Measurements from ENCODE around the gene JPH3. TPM values are rescaled to one million over a fixed set of nuclear protein-coding genes. Genes with fewer than 3 reads are reported as not detected.

Gene JPH3
- total RNA-seq, 1 experiment from 2014 or later = not detected

DNA sequence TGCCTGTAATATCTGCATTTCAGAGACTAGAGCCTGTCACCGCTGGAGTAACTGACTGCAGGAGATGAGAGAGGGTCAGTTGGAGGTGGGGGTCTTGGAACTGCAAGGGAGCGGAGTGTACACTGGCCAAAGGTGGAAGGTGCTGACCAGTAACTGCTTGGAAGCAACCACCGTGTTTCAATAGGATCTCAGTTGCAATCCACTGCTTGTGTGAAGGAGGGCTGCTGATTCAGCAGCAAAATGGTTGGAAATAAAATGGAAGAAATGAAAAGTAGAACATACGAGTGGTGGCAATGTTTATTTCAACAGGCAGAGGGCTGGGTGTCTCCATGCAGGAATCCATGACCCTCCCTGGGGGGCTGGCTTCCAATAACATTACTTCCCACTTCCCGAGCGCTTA lies 2.1 kb upstream of the JPH3 start:
- no peak for DNase-seq (ENCODE audit: low spot score)

GRCh38 chr16:87601401-87601981 lies 817 bp upstream of the JPH3 start:
- no peak for DNase-seq (ENCODE audit: low spot score)

DNA sequence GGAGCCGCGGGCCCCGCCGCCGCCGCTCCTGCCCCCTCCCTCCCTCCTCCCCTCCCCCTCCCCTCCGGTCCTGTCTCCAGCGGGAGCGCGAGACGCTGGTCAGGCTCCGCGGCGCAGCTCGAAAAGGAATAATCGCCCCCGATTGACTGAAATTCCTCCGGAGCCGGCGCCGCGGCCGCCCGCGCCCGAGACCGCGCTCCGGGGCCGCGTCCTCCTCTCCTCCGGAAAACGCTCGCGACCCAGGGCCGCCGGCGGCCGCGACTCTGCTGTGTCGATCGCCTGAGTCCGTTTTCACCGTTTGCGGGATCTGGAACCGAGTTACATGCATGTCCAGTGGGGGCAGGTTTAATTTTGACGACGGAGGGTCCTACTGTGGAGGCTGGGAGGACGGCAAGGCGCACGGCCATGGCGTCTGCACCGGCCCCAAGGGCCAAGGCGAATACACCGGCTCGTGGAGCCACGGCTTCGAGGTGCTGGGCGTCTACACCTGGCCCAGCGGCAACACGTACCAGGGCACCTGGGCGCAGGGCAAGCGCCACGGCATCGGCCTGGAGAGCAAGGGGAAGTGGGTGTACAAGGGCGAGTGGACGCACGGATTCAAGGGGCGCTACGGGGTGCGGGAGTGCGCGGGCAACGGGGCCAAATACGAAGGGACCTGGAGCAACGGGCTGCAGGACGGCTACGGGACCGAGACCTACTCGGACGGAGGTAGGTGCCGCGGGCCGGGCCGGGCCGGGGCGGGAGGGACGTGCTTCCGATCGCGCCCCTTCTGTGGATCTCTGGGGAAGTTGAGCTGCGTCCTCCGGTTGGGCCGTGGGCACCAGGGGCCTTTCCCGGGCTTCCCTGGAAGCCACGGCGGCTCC lies 744 bp downstream of the JPH3 start:
- no peak for DNase-seq (ENCODE audit: low spot score)

GRCh38 chr16:87603684-87604633 lies 1.7 kb downstream of the JPH3 start:
- peak; percentile 2 for DNase-seq (ENCODE audit: low spot score)

- DNase-seq (ENCODE audit: low spot score) = no peak
These were observed 2.4 kb downstream of the JPH3 start for GRCh38 chr16:87604634-87605111.

DNA sequence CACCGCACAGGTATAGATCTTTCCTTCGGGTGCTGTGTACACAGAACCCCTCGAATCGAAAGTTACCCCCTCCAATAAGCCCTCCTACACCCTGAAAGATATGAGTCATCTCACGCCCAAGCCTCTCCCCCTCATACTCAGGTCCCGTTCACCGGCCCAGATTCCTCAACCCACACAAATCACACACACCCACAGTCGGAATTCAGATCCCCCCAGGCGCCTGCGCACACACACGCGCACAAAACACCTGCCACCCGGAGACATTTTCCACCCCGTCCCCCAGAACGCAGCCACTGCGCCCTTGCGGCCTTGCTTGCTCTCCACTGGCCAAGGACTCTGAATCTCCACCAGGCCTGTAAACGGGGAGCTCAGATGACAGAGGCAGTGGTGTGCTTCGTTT lies 4.9 kb downstream of the JPH3 start:
- no peak for DNase-seq (ENCODE audit: low spot score)

DNA sequence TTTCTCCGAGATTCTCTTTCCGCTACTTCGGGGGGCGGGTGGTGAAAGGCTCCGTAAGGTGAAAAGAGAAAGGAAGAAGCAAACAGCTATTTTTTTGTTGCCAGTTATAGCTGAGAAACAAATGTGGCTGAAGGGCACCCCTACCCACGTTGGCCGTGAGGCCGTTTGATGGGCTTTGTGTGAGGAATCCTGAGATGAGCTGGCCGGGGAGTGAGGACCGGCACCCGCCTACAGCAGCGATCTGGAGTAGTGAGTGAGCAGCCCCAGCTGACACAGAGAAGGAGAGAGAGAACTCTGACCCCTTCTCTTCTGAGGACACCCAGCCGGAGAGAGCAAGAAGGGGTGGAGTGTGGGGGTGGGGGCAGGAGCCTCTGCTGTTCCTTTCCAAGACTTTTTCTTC lies 5.6 kb downstream of the JPH3 start:
- no peak for DNase-seq (ENCODE audit: low spot score)

DNA sequence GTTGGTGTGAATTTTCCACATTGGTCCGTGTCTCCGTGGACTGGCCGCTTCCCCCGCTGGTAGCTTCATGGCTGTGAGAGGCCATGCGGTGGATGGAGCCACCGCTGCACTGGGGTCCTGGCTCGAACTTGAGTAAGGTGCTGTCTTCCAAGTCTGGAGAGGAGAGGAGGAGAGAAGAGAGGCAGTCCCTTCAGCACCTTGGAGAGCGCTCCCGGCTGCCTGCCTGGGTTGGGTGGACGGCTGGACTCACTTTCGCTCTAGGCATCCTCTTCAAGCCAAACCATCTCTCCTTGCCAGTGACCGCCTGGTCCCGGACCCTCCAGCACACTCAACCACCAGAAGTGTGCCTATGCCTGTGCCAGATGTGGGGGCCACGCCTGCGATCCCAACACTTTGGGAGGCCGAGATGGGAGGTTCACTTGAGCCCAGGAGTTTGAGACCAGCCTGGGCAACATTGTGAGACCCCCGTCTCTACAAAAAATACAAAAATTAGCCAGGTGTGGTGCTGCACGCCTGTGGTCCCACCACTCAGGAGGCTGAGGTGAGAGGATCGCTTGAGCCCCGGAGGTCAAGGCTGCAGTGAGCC lies 6.2 kb downstream of the JPH3 start:
- peak; percentile 67 for DNase-seq (ENCODE audit: low spot score)

- no peak for DNase-seq (ENCODE audit: low spot score)
These were observed 7.7 kb downstream of the JPH3 start for GRCh38 chr16:87610026-87610425.

- no peak for DNase-seq (ENCODE audit: low spot score)
These were observed 9.1 kb downstream of the JPH3 start for GRCh38 chr16:87611456-87611855.

GRCh38 chr16:87613961-87614360 lies 11.7 kb downstream of the JPH3 start:
- DNase-seq (ENCODE audit: low spot score) = no peak

DNA sequence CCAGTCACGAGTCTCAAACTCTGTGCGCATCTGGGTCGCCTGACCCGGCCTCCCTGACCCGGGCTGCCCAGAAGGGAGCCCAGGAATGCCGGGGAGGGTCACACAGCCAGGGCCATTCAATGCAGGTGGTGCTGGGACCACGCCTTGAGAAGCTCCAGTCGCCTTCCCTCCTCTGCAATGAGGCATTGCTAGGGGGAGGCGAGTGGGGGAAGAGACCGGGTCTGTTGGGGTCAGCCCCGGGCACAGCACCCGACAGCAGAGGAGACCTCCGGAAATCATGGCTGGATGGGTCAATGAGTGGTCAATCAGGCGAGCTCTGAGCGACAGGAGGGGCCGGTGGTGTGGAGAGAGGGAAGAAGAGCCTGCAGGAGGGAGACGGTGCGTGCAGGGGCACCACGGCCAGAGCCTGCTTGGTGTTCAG lies 13.3 kb downstream of the JPH3 start:
- DNase-seq (ENCODE audit: low spot score) = no peak

DNA sequence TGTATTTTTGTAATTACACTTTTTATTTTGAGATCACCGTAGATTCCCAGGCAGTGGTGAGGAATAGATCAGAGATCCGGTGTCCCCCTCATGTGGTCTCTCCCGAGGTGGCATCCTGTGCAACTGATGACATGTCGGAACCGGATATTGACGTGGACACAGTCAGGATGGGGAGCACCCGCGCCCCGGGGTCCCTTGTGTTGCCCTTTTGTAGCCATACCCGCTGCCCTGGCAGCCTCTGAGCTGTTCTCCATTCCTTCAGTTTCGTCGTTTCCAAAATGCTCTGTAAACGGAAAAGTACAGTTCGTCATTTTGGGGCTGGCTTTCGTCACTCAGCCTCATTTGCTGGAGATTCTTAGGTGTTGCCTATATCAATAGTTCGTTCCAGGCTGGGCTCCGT lies 14.2 kb downstream of the JPH3 start:
- no peak for DNase-seq (ENCODE audit: low spot score)

GRCh38 chr16:87618216-87618615 lies 15.9 kb downstream of the JPH3 start:
- no peak for DNase-seq (ENCODE audit: low spot score)

- DNase-seq (ENCODE audit: low spot score) = no peak
These were observed 17.3 kb downstream of the JPH3 start for GRCh38 chr16:87619360-87620200.

DNA sequence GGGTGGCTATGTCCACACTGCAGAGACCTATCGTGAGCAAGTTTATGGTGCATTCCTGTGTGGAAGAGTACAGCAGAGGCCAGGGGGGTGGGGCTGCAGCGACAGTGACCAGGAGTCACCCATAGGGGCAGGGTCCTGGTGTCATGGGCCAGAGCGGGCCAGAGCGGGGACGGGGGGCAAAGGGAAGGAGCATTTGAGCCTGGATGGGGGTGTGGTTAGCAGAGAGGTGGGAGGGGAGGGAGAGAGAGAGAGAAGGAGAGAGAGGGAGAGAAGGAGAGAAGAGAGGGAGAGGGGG lies 17.8 kb downstream of the JPH3 start:
- no peak for DNase-seq (ENCODE audit: low spot score)

GRCh38 chr16:87621550-87621829 lies 19.2 kb downstream of the JPH3 start:
- DNase-seq (ENCODE audit: low spot score) = no peak

GRCh38 chr16:87621976-87622713 lies 19.8 kb downstream of the JPH3 start:
- no peak for DNase-seq (ENCODE audit: low spot score)

DNA sequence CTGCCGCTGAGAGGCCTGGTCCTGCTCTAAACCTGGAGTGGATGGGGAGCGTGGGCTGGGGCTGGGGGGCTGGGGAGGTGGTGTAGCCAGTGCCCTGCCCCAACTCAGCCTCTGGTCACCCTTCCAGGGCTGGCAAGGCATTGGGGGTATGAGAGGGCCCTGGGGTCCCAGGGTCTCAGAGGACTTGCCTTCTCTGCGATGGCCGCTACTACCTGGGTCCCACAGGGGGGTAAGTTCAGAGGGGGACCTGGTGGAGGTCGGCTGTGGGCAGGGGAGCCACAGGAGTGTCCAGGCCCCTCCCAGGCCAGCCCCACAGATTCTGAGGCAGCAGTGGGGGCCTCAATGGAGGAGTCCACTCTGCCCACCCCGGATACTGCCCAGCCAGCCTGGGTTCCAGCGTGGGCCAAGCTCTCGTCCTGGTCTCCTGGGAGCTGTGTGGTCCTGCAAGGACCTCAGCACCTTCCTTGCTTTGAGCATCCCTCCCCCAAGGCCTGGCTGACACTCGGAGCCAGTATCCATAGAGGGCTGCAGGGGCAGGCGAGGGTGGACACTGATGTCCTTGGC lies 20.5 kb downstream of the JPH3 start:
- no peak for DNase-seq (ENCODE audit: low spot score)

DNA sequence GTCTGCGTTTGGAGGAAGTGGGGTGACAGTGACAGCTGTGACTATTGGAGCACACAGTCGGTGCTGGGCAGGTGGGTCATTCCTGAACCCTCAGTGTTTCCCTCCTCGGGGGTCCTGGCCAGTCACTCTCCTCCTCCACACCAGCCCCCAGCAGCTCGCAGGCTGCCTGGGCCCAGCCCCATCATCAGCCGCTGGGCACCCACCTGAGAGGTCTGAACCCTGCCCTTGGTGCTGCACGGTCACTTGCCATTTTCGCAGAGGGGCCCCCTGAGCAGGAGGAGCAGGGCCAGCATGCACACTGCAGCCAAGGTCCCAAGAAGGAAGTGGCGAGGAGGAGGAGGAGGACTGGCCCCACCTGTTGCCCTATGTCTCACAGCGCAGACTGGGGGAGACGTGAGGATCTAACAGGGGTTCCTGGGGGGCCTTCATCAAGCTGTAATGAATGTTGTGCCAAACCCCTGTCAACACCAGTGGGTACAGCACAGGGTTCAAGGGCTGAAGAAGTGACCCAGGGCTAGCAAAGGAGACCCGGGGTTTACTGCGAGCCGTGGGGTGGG lies 23.0 kb downstream of the JPH3 start:
- no peak for DNase-seq (ENCODE audit: low spot score)
